HG03469 (cell line): ENCODE results near the gene CYTH3.
A peak's percentile ranks its signal among the peaks of the same experiment; 100 is the strongest.

Experiments
- ATAC-seq: cut with Tn5 transposase; IDR thresholded peaks from one replicate; pipeline ENCODE4 v1.9.1; 2021; ENCODE audit warnings: mild to moderate bottlenecking, moderate library complexity, moderate number of reproducible peaks; ENCODE audit not compliant: unreplicated experiment

The CYTH3 gene

GRCh38 chr7:6258440-6259182, 13.8 kb downstream of the CYTH3 start:
- no peak for ATAC-seq

DNA sequence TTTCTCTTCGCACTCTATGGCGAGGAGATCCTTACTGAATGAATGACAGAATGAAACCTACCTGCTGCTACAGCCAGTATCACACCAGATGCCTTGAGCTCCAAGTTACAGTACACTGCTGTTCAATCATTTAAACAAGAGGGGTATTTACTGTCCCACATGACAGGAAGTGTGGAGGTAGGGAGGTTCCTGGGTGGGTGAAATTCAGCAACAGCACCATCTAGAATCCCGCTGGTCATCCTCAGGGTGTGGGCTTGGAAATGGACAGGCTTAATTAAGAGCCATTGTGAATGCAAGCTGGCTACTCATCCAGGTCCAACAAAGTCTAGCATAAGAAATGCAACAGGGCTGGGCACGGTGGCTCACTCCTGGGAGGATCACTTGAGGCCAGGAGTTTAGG, 14.7 kb downstream of the CYTH3 start:
- ATAC-seq: no peak

- ATAC-seq: peak; percentile 66
Observed at GRCh38 chr7:6256677-6257535, 15.5 kb downstream of the CYTH3 start.

GRCh38 chr7:6256109-6256483, 16.3 kb downstream of the CYTH3 start:
- no peak for ATAC-seq

DNA sequence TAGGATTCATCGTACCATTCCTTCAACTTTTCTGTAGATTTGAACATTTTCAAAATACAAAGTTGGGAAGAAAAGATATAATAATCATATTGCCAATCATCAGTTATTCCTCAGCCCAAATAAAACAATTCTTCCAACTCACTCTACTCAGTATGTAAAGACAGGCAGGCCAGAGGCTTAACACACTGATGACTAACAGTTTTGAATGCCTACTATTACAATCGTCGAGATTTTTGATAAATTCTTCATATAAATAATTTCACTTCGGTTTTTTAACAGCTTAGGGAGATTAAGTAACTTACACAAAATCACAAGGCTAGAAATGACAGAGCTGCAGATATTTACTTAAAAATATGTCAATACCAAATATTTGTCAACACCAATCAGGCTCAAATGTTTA, 17.6 kb downstream of the CYTH3 start:
- ATAC-seq: no peak

GRCh38 chr7:6252748-6253147, 19.7 kb downstream of the CYTH3 start:
- no peak for ATAC-seq

- ATAC-seq: no peak
Observed at GRCh38 chr7:6252341-6252746, 20.1 kb downstream of the CYTH3 start.

DNA sequence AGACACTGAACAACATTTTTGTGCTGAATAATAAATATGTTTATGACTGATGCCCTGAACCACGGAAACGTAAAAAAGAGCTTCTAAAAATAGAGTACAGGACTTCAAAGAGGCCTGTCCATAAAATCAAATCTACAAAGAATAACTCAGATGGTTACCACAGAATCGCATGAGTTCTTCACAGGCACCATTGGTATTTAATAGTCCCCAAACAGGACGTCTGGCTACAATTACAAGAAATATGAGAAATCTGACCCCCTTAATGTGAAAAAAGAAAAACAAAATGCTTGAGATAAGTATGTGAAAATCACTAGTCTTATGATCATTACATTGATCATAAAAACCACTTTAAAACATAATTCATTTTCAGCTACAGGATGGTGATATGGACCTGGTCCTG, 20.8 kb downstream of the CYTH3 start:
- ATAC-seq: no peak

DNA sequence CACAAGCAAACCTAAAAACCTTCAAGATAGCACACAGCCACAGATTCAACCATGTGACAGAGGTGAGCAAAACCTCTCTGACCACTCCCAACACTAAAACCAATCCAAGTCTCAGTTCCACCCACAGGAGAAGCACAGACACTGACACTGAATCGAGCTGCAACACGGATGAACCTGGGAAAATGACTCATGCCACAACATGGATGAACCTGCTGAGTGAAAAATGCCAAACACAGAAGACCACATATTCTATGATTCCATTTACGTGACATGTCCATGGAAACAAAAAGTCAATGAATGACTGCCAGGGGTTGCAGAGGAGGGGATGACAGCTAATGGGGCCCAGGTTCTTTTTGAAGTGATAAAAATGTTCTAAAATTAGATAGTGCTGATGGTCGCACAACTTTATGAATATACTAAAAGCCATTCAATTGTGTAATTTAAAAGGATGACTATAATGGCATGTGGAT, 22.0 kb downstream of the CYTH3 start:
- peak; percentile 56 for ATAC-seq

GRCh38 chr7:6249043-6249442, 23.4 kb downstream of the CYTH3 start:
- no peak for ATAC-seq

DNA sequence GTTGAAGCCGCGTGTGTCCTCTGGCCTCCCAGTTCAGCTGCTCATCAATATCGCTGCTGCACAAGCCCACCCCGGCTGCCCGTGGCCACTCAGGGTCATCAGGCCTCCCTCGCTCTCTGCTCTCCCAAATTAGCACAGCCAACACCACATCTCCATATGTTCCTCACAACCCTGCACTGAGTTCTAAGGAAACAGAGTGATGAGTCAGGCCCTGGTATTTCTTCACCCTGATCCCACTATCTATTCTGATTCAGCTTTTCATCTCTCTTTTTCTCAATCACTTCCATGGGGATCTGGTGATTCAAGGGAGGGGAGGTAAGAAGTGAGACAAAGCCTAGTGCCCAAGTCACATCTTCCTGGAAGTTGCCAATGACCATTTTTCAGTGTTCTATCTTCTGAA, 23.8 kb downstream of the CYTH3 start:
- no peak for ATAC-seq

DNA sequence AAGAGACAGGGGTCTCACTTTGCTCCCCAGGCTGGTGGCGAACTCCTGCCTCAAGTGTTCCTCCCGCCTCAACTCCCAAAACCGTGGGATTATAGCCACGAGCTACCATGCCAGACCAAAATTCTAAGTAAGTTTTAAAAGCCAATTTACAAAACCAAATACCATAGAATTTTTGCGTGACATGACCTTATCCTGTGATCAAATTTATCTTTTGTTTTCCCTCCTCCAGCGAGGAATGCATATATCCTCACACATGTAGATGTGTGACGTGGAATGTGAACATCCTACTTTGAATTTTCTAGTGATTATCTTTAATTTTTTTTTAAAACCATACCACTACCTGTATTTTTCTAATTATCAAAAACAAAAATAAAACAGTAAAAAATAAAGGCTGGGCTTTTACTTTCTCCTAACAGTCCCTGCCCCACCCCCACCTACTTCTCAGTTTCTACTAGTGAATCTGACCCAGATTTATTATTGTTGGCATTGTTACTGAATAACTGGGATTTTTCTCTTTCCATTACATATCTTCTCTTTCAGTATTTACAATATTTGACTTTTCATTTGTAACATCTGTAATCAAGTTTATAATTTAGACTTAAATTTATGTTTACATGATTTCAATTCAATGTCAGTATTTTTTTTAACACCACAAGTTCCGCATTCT, 26.0 kb downstream of the CYTH3 start:
- no peak for ATAC-seq

DNA sequence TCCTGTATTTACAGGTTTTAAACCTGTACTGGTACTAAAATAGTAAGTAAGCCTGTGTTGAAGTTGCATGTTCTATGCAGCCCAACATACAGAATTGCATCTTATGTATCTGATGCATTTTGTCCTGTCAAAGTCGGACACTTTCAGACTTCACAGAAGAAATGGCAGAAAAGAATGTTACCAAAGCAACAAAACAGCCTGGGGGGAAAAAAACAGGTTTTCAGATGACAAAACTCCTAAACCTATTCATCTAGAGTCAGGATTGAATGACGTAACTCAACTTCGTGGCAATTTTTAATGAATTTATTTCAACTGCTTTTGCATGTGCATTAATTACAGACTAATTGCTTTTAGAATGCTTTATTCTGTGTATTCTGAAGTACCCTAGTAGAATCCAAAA, 28.4 kb downstream of the CYTH3 start:
- ATAC-seq: no peak

DNA sequence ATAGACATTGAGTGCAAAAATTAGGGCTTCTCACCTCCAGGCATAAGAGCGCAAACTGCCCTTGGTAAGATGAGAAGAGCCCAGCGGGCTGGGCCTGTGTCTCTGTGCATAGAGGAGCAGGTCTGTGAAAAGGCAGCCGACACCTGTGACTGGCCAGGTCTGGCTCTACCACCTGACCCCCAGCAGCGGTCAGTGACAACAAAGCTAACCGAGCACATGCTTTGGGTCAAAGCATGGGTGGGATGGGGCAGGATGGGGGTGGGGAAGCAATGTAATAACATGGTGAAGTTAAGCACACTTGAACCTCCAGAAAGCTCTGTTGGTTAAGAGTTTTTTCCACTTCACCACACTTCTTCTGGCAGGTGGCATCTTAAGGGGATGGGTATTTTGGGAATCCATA, 29.3 kb downstream of the CYTH3 start:
- no peak for ATAC-seq

- ATAC-seq: no peak
Observed at GRCh38 chr7:6242561-6242960, 29.9 kb downstream of the CYTH3 start.

- no peak for ATAC-seq
Observed at GRCh38 chr7:6241607-6241973, 30.8 kb downstream of the CYTH3 start.

DNA sequence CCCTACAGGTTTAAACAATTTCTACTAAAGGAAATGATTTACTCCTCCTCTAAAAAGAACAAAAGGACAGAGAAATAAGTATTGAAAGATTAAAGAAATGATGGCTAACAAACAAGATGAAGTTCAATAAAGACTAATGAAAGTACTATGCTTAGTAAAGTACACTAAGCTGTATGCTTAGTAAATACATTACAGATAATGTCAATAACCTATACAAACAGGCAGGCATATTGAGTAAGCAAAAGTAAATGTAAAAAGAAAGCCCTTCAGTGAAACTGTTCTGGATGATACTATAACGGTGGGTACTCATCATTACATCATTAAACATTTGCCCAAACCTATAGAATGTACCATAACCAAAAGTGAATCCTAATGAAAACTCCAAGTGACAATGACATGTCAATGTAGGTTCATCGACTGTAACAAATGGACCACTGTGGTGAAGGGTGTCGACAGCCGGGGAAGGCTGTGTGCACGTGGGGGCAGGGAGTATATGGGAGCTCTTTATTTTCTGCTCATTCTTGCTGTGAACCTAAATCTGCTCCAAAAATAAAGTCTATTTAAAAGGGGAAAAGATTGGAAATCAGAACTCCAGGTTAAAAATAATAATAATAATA, 34.0 kb downstream of the CYTH3 start:
- ATAC-seq: no peak

- no peak for ATAC-seq
Observed at GRCh38 chr7:6237730-6238129, 34.7 kb downstream of the CYTH3 start.

DNA sequence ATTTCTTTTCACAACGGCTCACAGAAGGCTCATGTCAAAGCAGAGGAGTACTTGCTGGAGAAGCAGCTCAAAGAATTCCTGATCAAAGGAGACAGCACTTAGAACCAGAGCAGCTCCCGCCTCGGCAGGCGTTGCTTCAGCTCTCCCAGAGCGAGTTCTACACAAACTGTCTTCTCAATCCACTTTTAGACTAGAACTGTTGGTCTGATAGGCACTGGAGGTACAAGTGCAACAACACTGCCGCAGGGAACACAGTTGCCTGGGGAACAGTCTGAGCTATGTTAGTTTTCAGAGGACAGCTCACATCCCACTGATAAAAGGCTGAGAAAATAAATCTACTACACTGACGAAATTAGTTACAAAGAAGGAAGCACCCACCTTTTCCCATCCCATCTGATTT, 35.4 kb downstream of the CYTH3 start:
- ATAC-seq: no peak

DNA sequence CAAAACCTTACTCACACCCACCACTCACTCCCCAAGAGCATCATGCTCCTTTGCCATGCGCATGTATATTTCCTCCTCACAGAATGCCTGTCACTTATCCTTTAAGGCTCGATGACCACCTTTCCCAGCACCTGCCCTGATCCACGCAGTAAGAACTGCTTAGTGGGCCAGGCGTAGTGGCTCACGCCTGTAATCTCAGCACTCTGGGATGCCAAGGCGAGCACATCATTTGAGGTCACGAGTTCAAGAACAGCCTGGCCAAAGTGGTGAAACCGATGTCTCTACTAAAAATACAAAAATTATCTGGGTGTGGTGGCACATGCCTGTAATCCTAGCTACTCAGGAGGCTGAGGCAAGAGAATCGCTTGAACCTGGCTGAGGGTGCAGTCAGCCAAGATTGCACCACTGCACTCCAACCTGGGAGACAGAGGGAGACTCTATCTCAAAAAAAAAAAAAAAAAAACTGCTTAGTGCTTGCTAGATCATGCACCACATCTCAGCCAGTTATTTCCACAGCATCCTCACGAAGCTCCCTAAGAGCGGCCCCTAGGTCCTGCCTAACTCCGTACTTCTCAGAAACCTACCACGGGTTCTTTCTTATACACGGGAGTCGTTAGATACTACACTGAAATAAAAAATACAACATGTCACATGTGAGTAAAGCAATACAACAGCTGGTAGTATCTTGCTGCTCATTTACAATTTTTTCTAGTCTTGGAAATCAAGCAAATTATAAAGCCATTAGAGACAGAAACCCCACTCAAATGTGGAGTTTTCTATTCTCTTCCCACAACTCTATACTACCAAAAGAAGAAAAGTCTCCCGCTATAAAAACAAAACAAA, 37.2 kb downstream of the CYTH3 start:
- no peak for ATAC-seq
